Endothelial cell of umbilical vein (primary cell): Measurements from ENCODE around the gene GLRX5.

Experiments used
- JUN ChIP-seq: IDR thresholded peaks from 2 replicates; pipeline ENCODE4 v1.6.1; 2011; ENCODE audit warnings: borderline replicate concordance, low read depth; ENCODE audit not compliant: insufficient read length, insufficient read depth
- POLR2A ChIP-seq: IDR thresholded peaks from 2 replicates; pipeline ENCODE4 v1.6.1; 2012; ENCODE audit warnings: low read depth, mild to moderate bottlenecking, control low read depth, low read length
- TF ChIP-seq, protein P1 (sequence below), 2 donors: IDR thresholded peaks; 1 replicate in 1 of 2; 2 replicates in 1 of 2; pipeline ENCODE4 v1.5.1; 2011; ENCODE audit warnings: low read length in 2 of 2, mild to moderate bottlenecking in 2 of 2, moderate library complexity in 2 of 2, control low read depth in 1 of 2, inconsistent platforms in 1 of 2, low read depth in 1 of 2; ENCODE audit not compliant: insufficient read depth in 1 of 2; ENCODE audit errors: extremely low read depth in 1 of 2

DNA sequence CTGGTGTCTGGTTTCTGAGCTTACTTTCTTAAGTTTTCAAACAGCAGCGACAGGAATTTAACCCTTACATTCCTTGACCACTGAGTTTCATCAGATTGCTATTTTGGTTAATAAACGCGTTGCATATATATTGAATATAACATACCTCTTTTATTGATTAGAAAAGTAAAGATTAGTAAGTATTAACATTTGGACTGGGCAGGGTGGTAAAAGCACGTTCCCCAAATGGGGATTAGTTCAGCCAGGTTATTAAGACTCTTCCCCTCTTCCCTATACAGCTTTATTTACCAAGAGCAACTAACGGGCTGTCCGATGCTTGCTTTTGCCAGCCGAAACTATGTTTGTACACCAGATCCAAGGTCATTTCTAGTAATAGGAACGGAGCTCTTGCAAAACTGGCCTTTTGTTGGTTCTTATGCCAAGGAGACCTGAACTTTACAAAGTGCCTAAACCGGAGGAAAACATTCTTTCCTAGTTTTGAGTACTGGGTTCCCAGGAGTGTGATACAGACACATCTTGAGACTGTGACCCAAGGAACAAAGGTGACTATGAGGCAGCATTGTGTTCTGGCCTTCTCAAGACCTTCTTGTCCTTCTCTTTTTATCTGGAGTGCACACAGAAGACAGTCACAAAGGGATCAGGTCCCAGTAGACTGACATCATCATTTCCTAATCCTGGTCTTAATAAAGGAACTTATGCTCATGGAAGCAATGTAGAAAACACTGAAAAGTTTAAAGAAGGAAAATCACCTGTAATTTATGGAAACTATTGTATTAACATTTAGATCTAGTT is 2.6 kb downstream of the GLRX5 start:
- TF ChIP-seq, protein P1, sequence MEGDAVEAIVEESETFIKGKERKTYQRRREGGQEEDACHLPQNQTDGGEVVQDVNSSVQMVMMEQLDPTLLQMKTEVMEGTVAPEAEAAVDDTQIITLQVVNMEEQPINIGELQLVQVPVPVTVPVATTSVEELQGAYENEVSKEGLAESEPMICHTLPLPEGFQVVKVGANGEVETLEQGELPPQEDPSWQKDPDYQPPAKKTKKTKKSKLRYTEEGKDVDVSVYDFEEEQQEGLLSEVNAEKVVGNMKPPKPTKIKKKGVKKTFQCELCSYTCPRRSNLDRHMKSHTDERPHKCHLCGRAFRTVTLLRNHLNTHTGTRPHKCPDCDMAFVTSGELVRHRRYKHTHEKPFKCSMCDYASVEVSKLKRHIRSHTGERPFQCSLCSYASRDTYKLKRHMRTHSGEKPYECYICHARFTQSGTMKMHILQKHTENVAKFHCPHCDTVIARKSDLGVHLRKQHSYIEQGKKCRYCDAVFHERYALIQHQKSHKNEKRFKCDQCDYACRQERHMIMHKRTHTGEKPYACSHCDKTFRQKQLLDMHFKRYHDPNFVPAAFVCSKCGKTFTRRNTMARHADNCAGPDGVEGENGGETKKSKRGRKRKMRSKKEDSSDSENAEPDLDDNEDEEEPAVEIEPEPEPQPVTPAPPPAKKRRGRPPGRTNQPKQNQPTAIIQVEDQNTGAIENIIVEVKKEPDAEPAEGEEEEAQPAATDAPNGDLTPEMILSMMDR (IDR thresholded peaks at IDR 0.05; ENCODE audit: extremely low read depth in 1 of 2, insufficient read depth in 1 of 2, low read depth in 1 of 2, low read length in 2 of 2): no peak
- TF ChIP-seq POLR2A (no peak), JUN (no peak)
